Mesendoderm (in vitro differentiated cells): ENCODE measurements around the gene TWNK.

Experiments
- DNase-seq: peaks from one replicate; pipeline ENCODE4 v3.0.0; 2013
- H2AK5ac ChIP-seq: 2 replicates; pipeline ENCODE4 v1.6.1; 2013; ENCODE audit warnings: low read length, inconsistent platforms
- H2BK120ac ChIP-seq: 2 replicates; pipeline ENCODE4 v1.6.1; 2013; ENCODE audit warnings: low read depth, mild to moderate bottlenecking, low read length, moderate library complexity, mixed read lengths
- H2BK15ac ChIP-seq: replicated peaks from 2 replicates; pipeline ENCODE4 v1.6.1; 2013; ENCODE audit warnings: low read depth, mild to moderate bottlenecking, moderate library complexity
- H2BK5ac ChIP-seq: 2 replicates; pipeline ENCODE4 v1.6.1; 2013; ENCODE audit warnings: low read length, inconsistent platforms
- H3K18ac ChIP-seq: 2 replicates; pipeline ENCODE4 v1.6.1; 2013; ENCODE audit warnings: mild to moderate bottlenecking, low read length, mixed read lengths
- H3K23ac ChIP-seq: one replicate; pipeline ENCODE4 v1.6.1; 2013; ENCODE audit warnings: low read length
- H3K27ac ChIP-seq: 2 replicates; pipeline ENCODE4 v1.5.1; 2013; ENCODE audit warnings: low read depth, mild to moderate bottlenecking, inconsistent platforms, low read length, moderate library complexity
- H3K27me3 ChIP-seq: 2 replicates; pipeline ENCODE4 v1.6.1; 2013; ENCODE audit warnings: low read length, control low read depth, mild to moderate bottlenecking, inconsistent platforms; ENCODE audit not compliant: insufficient read depth, poor library complexity
- H3K36me3 ChIP-seq: 2 replicates; pipeline ENCODE4 v1.6.1; 2013; ENCODE audit warnings: low read length, inconsistent platforms; ENCODE audit not compliant: control insufficient read depth, insufficient read depth
- H3K4ac ChIP-seq: one replicate; pipeline ENCODE4 v1.6.1; 2013; ENCODE audit warnings: low read depth, mild to moderate bottlenecking, low read length, moderate library complexity
- H3K4me1 ChIP-seq: 2 replicates; pipeline ENCODE4 v1.6.1; 2013; ENCODE audit warnings: low read depth, low read length, inconsistent platforms; ENCODE audit not compliant: control insufficient read depth
- H3K4me2 ChIP-seq: 2 replicates; pipeline ENCODE4 v1.6.1; 2013; ENCODE audit warnings: low read length
- H3K4me3 ChIP-seq: 2 replicates; pipeline ENCODE4 v1.5.1; 2013; ENCODE audit warnings: mild to moderate bottlenecking, low read length
- H3K56ac ChIP-seq: one replicate; pipeline ENCODE4 v1.6.1; 2013; ENCODE audit warnings: low read length
- H3K79me1 ChIP-seq: 2 replicates; pipeline ENCODE4 v1.6.1; 2013; ENCODE audit warnings: low read length, inconsistent platforms
- H3K79me2 ChIP-seq: 2 replicates; pipeline ENCODE4 v1.6.1; 2013; ENCODE audit warnings: mild to moderate bottlenecking, low read length; ENCODE audit not compliant: control insufficient read depth, insufficient read depth
- H3K9ac ChIP-seq: 2 replicates; pipeline ENCODE4 v1.6.1; 2013; ENCODE audit warnings: low read length, inconsistent platforms
- H4K5ac ChIP-seq: one replicate; pipeline ENCODE4 v1.6.1; 2013; ENCODE audit warnings: low read length
- H4K8ac ChIP-seq: one replicate; pipeline ENCODE4 v1.6.1; 2013; ENCODE audit warnings: low read depth, mild to moderate bottlenecking, control low read depth, low read length, moderate library complexity
- WGBS: extraction: QIAGEN DNeasy Blood & Tissue Kit; methylation state at CpG from one replicate; pipeline ENCODE4 v1.1.7; 2013; ENCODE audit warnings: low lambda C conversion rate, missing lambda C conversion rate; ENCODE audit not compliant: insufficient coverage; ENCODE audit errors: extremely low coverage; 5-methylcytosine and 5-hydroxymethylcytosine counted together

The TWNK gene

GRCh38 chr10:100960251-100960650 lies 27.1 kb upstream of the TWNK start:
- no peak overlapping the region for H3K4me2 ChIP-seq
- no peak for DNase-seq
- no peak overlapping the region for H3K18ac ChIP-seq
- H3K4me1 ChIP-seq: no peaks in the 10 kb centered on the region
- peaks cover 1% of the 10 kb centered on the region for H3K36me3 ChIP-seq
- no peak overlapping the region for H3K56ac ChIP-seq
- H3K79me2 ChIP-seq: no peaks in the 10 kb centered on the region
- H2BK120ac ChIP-seq: no peak overlapping the region
- H3K4me3 ChIP-seq: no peak overlapping the region
- no peak overlapping the region for H4K5ac ChIP-seq
- no peak overlapping the region for H2BK15ac ChIP-seq
- H4K8ac ChIP-seq: no peak overlapping the region
- no peak overlapping the region for H2AK5ac ChIP-seq
- H3K23ac ChIP-seq: no peak overlapping the region
- no peak overlapping the region for H3K27ac ChIP-seq
- H3K9ac ChIP-seq: no peak overlapping the region
- no peak overlapping the region for H2BK5ac ChIP-seq
- no peaks in the 10 kb centered on the region for H3K27me3 ChIP-seq
- H3K79me1 ChIP-seq: no peaks in the 10 kb centered on the region
- H3K4ac ChIP-seq: no peak overlapping the region

- no peak for DNase-seq
- H3K4ac ChIP-seq: no peak overlapping the region
- H2BK5ac ChIP-seq: no peak overlapping the region
- H2AK5ac ChIP-seq: no peak overlapping the region
- no peaks in the 10 kb centered on the region for H3K79me1 ChIP-seq
- H4K5ac ChIP-seq: no peak overlapping the region
- no peaks in the 10 kb centered on the region for H3K4me1 ChIP-seq
- H3K27me3 ChIP-seq: no peaks in the 10 kb centered on the region
- H3K23ac ChIP-seq: no peak overlapping the region
- no peak overlapping the region for H3K27ac ChIP-seq
- no peak overlapping the region for H3K9ac ChIP-seq
- no CpG with 5 or more reads among the region's 4 CpGs for WGBS
- no peak overlapping the region for H3K18ac ChIP-seq
- no peak overlapping the region for H4K8ac ChIP-seq
- H2BK15ac ChIP-seq: no peak overlapping the region
- no peak overlapping the region for H3K4me3 ChIP-seq
- H3K4me2 ChIP-seq: no peak overlapping the region
- no peaks in the 10 kb centered on the region for H3K79me2 ChIP-seq
- no peak overlapping the region for H3K56ac ChIP-seq
- no peak overlapping the region for H2BK120ac ChIP-seq
- H3K36me3 ChIP-seq: peaks cover 1% of the 10 kb centered on the region
These were observed 24.8 kb upstream of the TWNK start for GRCh38 chr10:100962351-100963080.

GRCh38 chr10:100963826-100964225 lies 23.5 kb upstream of the TWNK start:
- H3K79me1 ChIP-seq: no peaks in the 10 kb centered on the region
- no peak overlapping the region for H2BK5ac ChIP-seq
- no CpG with 5 or more reads among the region's 1 CpG for WGBS
- H3K4me1 ChIP-seq: peaks cover 1% of the 10 kb centered on the region
- no peak overlapping the region for H3K4me2 ChIP-seq
- no peaks in the 10 kb centered on the region for H3K79me2 ChIP-seq
- H3K4me3 ChIP-seq: no peak overlapping the region
- no peak overlapping the region for H3K9ac ChIP-seq
- no peak overlapping the region for H3K18ac ChIP-seq
- no peak overlapping the region for H4K5ac ChIP-seq
- no peak overlapping the region for H3K56ac ChIP-seq
- H2BK120ac ChIP-seq: no peak overlapping the region
- no peak overlapping the region for H2BK15ac ChIP-seq
- H3K27me3 ChIP-seq: no peaks in the 10 kb centered on the region
- no peak overlapping the region for H3K27ac ChIP-seq
- H3K23ac ChIP-seq: no peak overlapping the region
- peaks cover 1% of the 10 kb centered on the region for H3K36me3 ChIP-seq
- DNase-seq: no peak
- no peak overlapping the region for H3K4ac ChIP-seq
- H4K8ac ChIP-seq: no peak overlapping the region
- no peak overlapping the region for H2AK5ac ChIP-seq

- no peak overlapping the region for H3K4me2 ChIP-seq
- H2BK120ac ChIP-seq: no peak overlapping the region
- no peak overlapping the region for H3K4me3 ChIP-seq
- no peak overlapping the region for H3K56ac ChIP-seq
- no peak for DNase-seq
- WGBS: no CpG with 5 or more reads among the region's 5 CpGs
- H2BK5ac ChIP-seq: no peak overlapping the region
- no peak overlapping the region for H4K5ac ChIP-seq
- H3K18ac ChIP-seq: no peak overlapping the region
- H2AK5ac ChIP-seq: no peak overlapping the region
- H3K4me1 ChIP-seq: peaks cover 4% of the 10 kb centered on the region
- H3K23ac ChIP-seq: no peak overlapping the region
- H3K36me3 ChIP-seq: peaks cover 1% of the 10 kb centered on the region
- no peaks in the 10 kb centered on the region for H3K79me1 ChIP-seq
- no peak overlapping the region for H2BK15ac ChIP-seq
- no peak overlapping the region for H3K27ac ChIP-seq
- no peak overlapping the region for H4K8ac ChIP-seq
- H3K27me3 ChIP-seq: no peaks in the 10 kb centered on the region
- H3K79me2 ChIP-seq: no peaks in the 10 kb centered on the region
- H3K4ac ChIP-seq: no peak overlapping the region
- H3K9ac ChIP-seq: no peak overlapping the region
These were observed 21.5 kb upstream of the TWNK start for GRCh38 chr10:100965820-100966219.

GRCh38 chr10:100966887-100967286 lies 20.5 kb upstream of the TWNK start:
- DNase-seq: no peak
- no peak overlapping the region for H2AK5ac ChIP-seq
- H2BK15ac ChIP-seq: no peak overlapping the region
- H3K23ac ChIP-seq: no peak overlapping the region
- no peak overlapping the region for H4K8ac ChIP-seq
- H2BK120ac ChIP-seq: no peak overlapping the region
- H3K27ac ChIP-seq: no peak overlapping the region
- no peaks in the 10 kb centered on the region for H3K79me1 ChIP-seq
- H3K4me2 ChIP-seq: no peak overlapping the region
- no CpG with 5 or more reads among the region's 2 CpGs for WGBS
- no peaks in the 10 kb centered on the region for H3K79me2 ChIP-seq
- no peak overlapping the region for H3K9ac ChIP-seq
- H4K5ac ChIP-seq: no peak overlapping the region
- H2BK5ac ChIP-seq: no peak overlapping the region
- no peak overlapping the region for H3K4ac ChIP-seq
- H3K18ac ChIP-seq: no peak overlapping the region
- no peak overlapping the region for H3K56ac ChIP-seq
- no peaks in the 10 kb centered on the region for H3K27me3 ChIP-seq
- no peak overlapping the region for H3K4me3 ChIP-seq
- H3K4me1 ChIP-seq: peaks cover 9% of the 10 kb centered on the region
- H3K36me3 ChIP-seq: peaks cover 1% of the 10 kb centered on the region

- H3K9ac ChIP-seq: no peak overlapping the region
- no peak overlapping the region for H4K5ac ChIP-seq
- H3K18ac ChIP-seq: no peak overlapping the region
- no peak overlapping the region for H3K27ac ChIP-seq
- no peak overlapping the region for H3K4me3 ChIP-seq
- H3K4ac ChIP-seq: no peak overlapping the region
- peaks cover 1% of the 10 kb centered on the region for H3K36me3 ChIP-seq
- DNase-seq: no peak
- no peak overlapping the region for H2BK15ac ChIP-seq
- no peaks in the 10 kb centered on the region for H3K79me2 ChIP-seq
- H3K4me2 ChIP-seq: no peak overlapping the region
- no peak overlapping the region for H2BK120ac ChIP-seq
- H4K8ac ChIP-seq: no peak overlapping the region
- H3K79me1 ChIP-seq: no peaks in the 10 kb centered on the region
- no peak overlapping the region for H3K23ac ChIP-seq
- no CpG with 5 or more reads among the region's 2 CpGs for WGBS
- H2BK5ac ChIP-seq: no peak overlapping the region
- H3K27me3 ChIP-seq: no peaks in the 10 kb centered on the region
- H3K4me1 ChIP-seq: peaks cover 9% of the 10 kb centered on the region
- no peak overlapping the region for H3K56ac ChIP-seq
- no peak overlapping the region for H2AK5ac ChIP-seq
These were observed 20.0 kb upstream of the TWNK start for GRCh38 chr10:100967332-100967731.
